ENCODE data around the gene PDIA6.

PDIA6 gene

DNA sequence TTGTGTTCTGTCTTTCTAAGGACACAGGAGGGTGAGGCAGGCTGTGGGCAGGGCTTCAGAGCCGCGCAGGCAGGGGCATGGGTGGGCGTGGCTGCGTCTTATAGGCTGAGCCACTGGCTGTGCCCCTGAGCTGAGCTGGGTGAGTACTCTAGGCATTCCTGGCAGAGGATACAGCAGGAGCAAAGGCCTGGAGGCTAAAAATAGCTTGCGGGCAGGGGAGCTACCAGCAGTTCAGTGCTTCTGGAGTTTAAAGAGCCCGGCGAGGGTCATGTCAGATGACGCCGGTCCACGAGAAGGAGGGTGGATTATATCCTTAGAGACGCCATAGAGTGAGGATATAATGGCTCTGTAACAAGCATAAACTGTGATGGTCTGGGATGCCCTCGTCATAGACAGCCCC lies 31.5 kb upstream of the PDIA6 start:
- no peak overlapping the region for H3K4me3 ChIP-seq (replicated peaks; ENCODE audit: insufficient read depth, low read length)
- TF ChIP-seq CTCF (IDR thresholded peaks at IDR 0.05; ENCODE audit: insufficient read depth, low read length): no peak
- no peak for TF ChIP-seq POLR2AphosphoS5 (IDR thresholded peaks at IDR 0.05; ENCODE audit: low read depth)
- TF ChIP-seq SPI1 (IDR thresholded peaks at IDR 0.05; ENCODE audit: borderline replicate concordance, low read depth): no peak
- TF ChIP-seq GABPA (IDR thresholded peaks at IDR 0.05; ENCODE audit: low read depth): no peak
- TF ChIP-seq, protein P1, sequence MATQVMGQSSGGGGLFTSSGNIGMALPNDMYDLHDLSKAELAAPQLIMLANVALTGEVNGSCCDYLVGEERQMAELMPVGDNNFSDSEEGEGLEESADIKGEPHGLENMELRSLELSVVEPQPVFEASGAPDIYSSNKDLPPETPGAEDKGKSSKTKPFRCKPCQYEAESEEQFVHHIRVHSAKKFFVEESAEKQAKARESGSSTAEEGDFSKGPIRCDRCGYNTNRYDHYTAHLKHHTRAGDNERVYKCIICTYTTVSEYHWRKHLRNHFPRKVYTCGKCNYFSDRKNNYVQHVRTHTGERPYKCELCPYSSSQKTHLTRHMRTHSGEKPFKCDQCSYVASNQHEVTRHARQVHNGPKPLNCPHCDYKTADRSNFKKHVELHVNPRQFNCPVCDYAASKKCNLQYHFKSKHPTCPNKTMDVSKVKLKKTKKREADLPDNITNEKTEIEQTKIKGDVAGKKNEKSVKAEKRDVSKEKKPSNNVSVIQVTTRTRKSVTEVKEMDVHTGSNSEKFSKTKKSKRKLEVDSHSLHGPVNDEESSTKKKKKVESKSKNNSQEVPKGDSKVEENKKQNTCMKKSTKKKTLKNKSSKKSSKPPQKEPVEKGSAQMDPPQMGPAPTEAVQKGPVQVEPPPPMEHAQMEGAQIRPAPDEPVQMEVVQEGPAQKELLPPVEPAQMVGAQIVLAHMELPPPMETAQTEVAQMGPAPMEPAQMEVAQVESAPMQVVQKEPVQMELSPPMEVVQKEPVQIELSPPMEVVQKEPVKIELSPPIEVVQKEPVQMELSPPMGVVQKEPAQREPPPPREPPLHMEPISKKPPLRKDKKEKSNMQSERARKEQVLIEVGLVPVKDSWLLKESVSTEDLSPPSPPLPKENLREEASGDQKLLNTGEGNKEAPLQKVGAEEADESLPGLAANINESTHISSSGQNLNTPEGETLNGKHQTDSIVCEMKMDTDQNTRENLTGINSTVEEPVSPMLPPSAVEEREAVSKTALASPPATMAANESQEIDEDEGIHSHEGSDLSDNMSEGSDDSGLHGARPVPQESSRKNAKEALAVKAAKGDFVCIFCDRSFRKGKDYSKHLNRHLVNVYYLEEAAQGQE (IDR thresholded peaks at IDR 0.05; ENCODE audit: insufficient replicate concordance, low read depth): no peak
- DNase-seq (ENCODE audit: low read depth in 1 of 2, low spot score in 1 of 2): no peak
- no peak overlapping the region for H3K27ac ChIP-seq (replicated peaks)
- H3K27me3 ChIP-seq (ENCODE audit: insufficient read depth, poor library complexity, severe bottlenecking): no peaks in the 10 kb centered on the region

GRCh38 chr2:10842506-10842905 lies 29.9 kb upstream of the PDIA6 start:
- H3K27ac ChIP-seq (replicated peaks): no peak overlapping the region
- DNase-seq (ENCODE audit: low read depth in 1 of 2, low spot score in 1 of 2): no peak
- H3K27me3 ChIP-seq (ENCODE audit: insufficient read depth, poor library complexity, severe bottlenecking): no peaks in the 10 kb centered on the region
- no peak overlapping the region for H3K4me3 ChIP-seq (replicated peaks; ENCODE audit: insufficient read depth, low read length)
- TF ChIP-seq GABPA (IDR thresholded peaks at IDR 0.05; ENCODE audit: low read depth) (no peak), POLR2AphosphoS5 (IDR thresholded peaks at IDR 0.05; ENCODE audit: low read depth) (no peak), CTCF (IDR thresholded peaks at IDR 0.05; ENCODE audit: insufficient read depth, low read length) (no peak)

- TF ChIP-seq GABPA (IDR thresholded peaks at IDR 0.05; ENCODE audit: low read depth): no peak
- TF ChIP-seq SPI1 (IDR thresholded peaks at IDR 0.05; ENCODE audit: borderline replicate concordance, low read depth): no peak
- TF ChIP-seq POLR2AphosphoS5 (IDR thresholded peaks at IDR 0.05; ENCODE audit: low read depth): no peak
- no peak for TF ChIP-seq CTCF (IDR thresholded peaks at IDR 0.05; ENCODE audit: insufficient read depth, low read length)
- TF ChIP-seq, protein P1 (IDR thresholded peaks at IDR 0.05; ENCODE audit: insufficient replicate concordance, low read depth): no peak
- no peak overlapping the region for H3K27ac ChIP-seq (replicated peaks)
- no peaks in the 10 kb centered on the region for H3K27me3 ChIP-seq (ENCODE audit: insufficient read depth, poor library complexity, severe bottlenecking)
Observed at GRCh38 chr2:10841547-10842219, 29.1 kb upstream of the PDIA6 start.

DNA sequence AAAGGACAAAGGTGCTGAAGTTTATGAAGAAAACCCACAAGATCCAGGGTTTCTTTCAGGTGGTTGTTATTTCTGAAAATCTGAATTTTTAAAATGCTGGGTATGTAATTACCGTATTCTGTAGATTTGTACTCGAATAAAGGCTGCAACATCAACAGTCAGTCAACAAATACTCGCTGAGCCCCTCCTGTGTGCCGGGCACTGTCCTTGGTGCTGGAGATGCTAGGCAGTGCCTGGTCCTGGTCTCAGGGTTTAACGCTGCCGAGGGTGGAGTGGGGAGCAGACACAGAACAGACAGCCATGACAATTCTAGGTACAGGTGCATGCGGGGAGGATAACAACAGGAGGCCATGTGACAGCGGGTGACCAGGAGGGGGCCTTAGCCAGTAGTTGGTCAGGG lies 27.2 kb upstream of the PDIA6 start:
- Histone ChIP-seq H3K4me3 (replicated peaks; ENCODE audit: insufficient read depth, low read length) (no peak overlapping the region), H3K27ac (replicated peaks) (no peak overlapping the region), H3K27me3 (ENCODE audit: insufficient read depth, poor library complexity, severe bottlenecking) (no peaks in the 10 kb centered on the region)
- DNase-seq (ENCODE audit: low read depth in 1 of 2, low spot score in 1 of 2): no peak
- TF ChIP-seq, protein P1 (IDR thresholded peaks at IDR 0.05; ENCODE audit: insufficient replicate concordance, low read depth): peak; percentile 94
- no peak for TF ChIP-seq SPI1 (IDR thresholded peaks at IDR 0.05; ENCODE audit: borderline replicate concordance, low read depth)

More at GRCh38 chr2:10841547-10842219, 29.1 kb upstream of the PDIA6 start:
- DNase-seq (ENCODE audit: low read depth in 1 of 2, low spot score in 1 of 2): no peak
- H3K4me3 ChIP-seq (replicated peaks; ENCODE audit: insufficient read depth, low read length): no peak overlapping the region

All from HL-60 (cell line).